HCT116 (cell line): ENCODE results near the gene FOXF1. TPM values are rescaled to one million over a fixed set of nuclear protein-coding genes. Genes with fewer than 3 reads are reported as not detected.

Experiments used
- ATAC-seq: fragments of 200-7000 bp; cut with Tn5 transposase; 2 replicates; pipeline ENCODE4 v1.9.1; 2020; ENCODE audit warnings: mild to moderate bottlenecking, moderate library complexity
- BruUV-seq: library from RNA; stranded (reverse); fragments of 400-500 nt; replicated peaks from 2 replicates; lab custom pipeline; 2021; lab: Mats Ljungman, UMichigan
- CTCF ChIA-PET: fragments of 300-600 bp; sonication (Branson Sonifier 250); formaldehyde crosslinking; loops from one replicate; lab custom pipeline; 2021; ENCODE audit warnings: antibody characterized with exemption; lab: Charles Lee
- POLR2A ChIA-PET: fragments of 300-600, 350-600 bp; sonication (Branson Sonifier 250); formaldehyde crosslinking; loops from one replicate; lab custom pipeline; 2021; ENCODE audit warnings: antibody characterized with exemption; lab: Charles Lee
- RAD21 ChIA-PET, 2 experiments: fragments of 300-600 bp; sonication (Branson Sonifier 250); formaldehyde crosslinking; loops; one replicate each; lab custom pipeline; 2023; ENCODE audit warnings: low total read pairs in 2 of 2; ENCODE audit not compliant: uncharacterized antibody in 2 of 2, unreplicated experiment in 2 of 2, low non-redundant PET in 1 of 2; lab: Charles Lee
- DNase-seq: peaks from one replicate; pipeline ENCODE4 v3.0.0-alpha.2; 2010; ENCODE audit warnings: low read depth, low spot score
- H2AFZ ChIP-seq: fragments of 200-600 bp; shearing (Covaris generic), sonication (generic); 2 replicates; pipeline ENCODE4 v1.6.1; 2017; ENCODE audit warnings: low read depth, mixed run types, mixed read lengths, antibody characterized with exemption, low read length; ENCODE audit not compliant: poor library complexity, severe bottlenecking
- H3K27ac ChIP-seq: 2 replicates; pipeline ENCODE4 v1.5.1; 2012; ENCODE audit warnings: low read depth, low read length
- H3K27me3 ChIP-seq: fragments of 200-600 bp; sonication (generic); 2 replicates; pipeline ENCODE4 v1.6.1; 2016; ENCODE audit warnings: mixed run types, low read length, mixed read lengths; ENCODE audit not compliant: insufficient read depth
- H3K36me3 ChIP-seq, 2 experiments: fragments of 200-500 bp in 1 of 2; fragments of 200-600 bp in 1 of 2; sonication (Bioruptor generic) in 1 of 2; sonication (generic) in 1 of 2; 2 replicates each; pipeline versions ENCODE4 v1.5.1 to v1.6.1; 2014 to 2016; ENCODE audit warnings: low read length in 2 of 2, inconsistent platforms in 1 of 2, mixed read lengths in 1 of 2, mixed run types in 1 of 2; ENCODE audit not compliant: insufficient read depth in 2 of 2, control insufficient read depth in 1 of 2
- H3K4me1 ChIP-seq, 2 experiments: fragments of 200-600 bp in 1 of 2; sonication (generic) in 1 of 2; 2 replicates each; pipeline versions ENCODE4 v1.5.1 to v1.6.1; 2012 to 2017; ENCODE audit warnings: low read length in 2 of 2, inconsistent platforms in 1 of 2, mild to moderate bottlenecking in 1 of 2, mixed read lengths in 1 of 2, mixed run types in 1 of 2, moderate library complexity in 1 of 2; ENCODE audit not compliant: insufficient read depth in 2 of 2, control insufficient read depth in 1 of 2
- H3K4me2 ChIP-seq: fragments of 200-600 bp; sonication (generic); 2 replicates; pipeline ENCODE4 v1.6.1; 2017; ENCODE audit warnings: mixed run types, low read length, mixed read lengths
- H3K4me3 ChIP-seq, 2 experiments: fragments of 200-600 bp in 1 of 2; sonication (generic) in 1 of 2; replicated peaks in 1 of 2; 2 replicates each; pipeline ENCODE4 v1.5.1; 2011 to 2016; ENCODE audit warnings: low read length in 2 of 2, control low read depth in 1 of 2, low read depth in 1 of 2, mild to moderate bottlenecking in 1 of 2, mixed read lengths in 1 of 2, mixed run types in 1 of 2
- H3K79me2 ChIP-seq: fragments of 200-600 bp; sonication (generic); 2 replicates; pipeline ENCODE4 v1.6.1; 2017; ENCODE audit warnings: mild to moderate bottlenecking, mixed run types, low read length, moderate library complexity, mixed read lengths; ENCODE audit not compliant: insufficient read depth
- H3K9ac ChIP-seq: fragments of 200-600 bp; sonication (generic); 2 replicates; pipeline ENCODE4 v1.6.1; 2016; ENCODE audit warnings: low read length, mixed read lengths
- H3K9me2 ChIP-seq: fragments of 200-600 bp; sonication (generic), shearing (Covaris generic); 2 replicates; pipeline ENCODE4 v1.6.1; 2017; ENCODE audit warnings: mixed run types, mild to moderate bottlenecking, moderate library complexity; ENCODE audit not compliant: insufficient read depth
- H3K9me3 ChIP-seq, 2 experiments: fragments of 200-500 bp in 1 of 2; fragments of 200-600 bp in 1 of 2; sonication (Bioruptor generic) in 1 of 2; sonication (generic) in 1 of 2; 2 replicates each; pipeline ENCODE4 v1.6.1; 2014 to 2017; ENCODE audit warnings: low read length in 2 of 2, mixed read lengths in 2 of 2, inconsistent platforms in 1 of 2, low read depth in 1 of 2, mild to moderate bottlenecking in 1 of 2, mixed run types in 1 of 2, moderate library complexity in 1 of 2; ENCODE audit not compliant: control insufficient read depth in 1 of 2, insufficient read depth in 1 of 2
- H4K20me1 ChIP-seq: fragments of 200-600 bp; sonication (generic), shearing (Covaris generic); 2 replicates; pipeline ENCODE4 v1.6.1; 2017; ENCODE audit warnings: mixed run types, mild to moderate bottlenecking, moderate library complexity; ENCODE audit not compliant: insufficient read depth
- CBX3 ChIP-seq: IDR thresholded peaks from 2 replicates; pipeline ENCODE4 v1.6.1; 2012; ENCODE audit warnings: low read depth
- EGR1 ChIP-seq: IDR thresholded peaks from 2 replicates; pipeline ENCODE4 v1.6.1; 2012; ENCODE audit warnings: low read depth
- ELF1 ChIP-seq: IDR thresholded peaks from 2 replicates; pipeline ENCODE4 v1.6.1; 2012; ENCODE audit warnings: low read depth, borderline replicate concordance
- EZH2 ChIP-seq: fragments of 200-600 bp; sonication (generic); IDR thresholded peaks from 2 replicates; pipeline ENCODE4 v1.6.1; 2017; ENCODE audit warnings: antibody characterized with exemption, mixed run types
- EZH2phosphoT487 ChIP-seq: fragments of 200-600 bp; IDR thresholded peaks from 2 replicates; pipeline ENCODE4 v1.6.1; 2018; ENCODE audit warnings: antibody characterized with exemption, borderline replicate concordance
- FOSL1 ChIP-seq: IDR thresholded peaks from 2 replicates; pipeline ENCODE4 v1.6.1; 2012; ENCODE audit warnings: low read depth
- MAX ChIP-seq: IDR thresholded peaks from 2 replicates; pipeline ENCODE4 v1.6.1; 2012
- POLR2A ChIP-seq: IDR thresholded peaks from 2 replicates; pipeline ENCODE4 v1.7.0; 2011; ENCODE audit warnings: borderline replicate concordance; ENCODE audit not compliant: insufficient read depth, insufficient read length; ENCODE audit errors: extremely low read depth
- POLR2AphosphoS5 ChIP-seq: IDR thresholded peaks from 2 replicates; pipeline ENCODE4 v1.6.1; 2011; ENCODE audit warnings: mild to moderate bottlenecking, low read depth, low read length, moderate library complexity
- RAD21 ChIP-seq: IDR thresholded peaks from 2 replicates; pipeline ENCODE4 v1.6.1; 2012; ENCODE audit warnings: low read depth, mild to moderate bottlenecking
- REST ChIP-seq: IDR thresholded peaks from 2 replicates; pipeline ENCODE4 v1.6.1; 2012; ENCODE audit warnings: low read depth
- SP1 ChIP-seq: IDR thresholded peaks from 2 replicates; pipeline ENCODE4 v1.6.1; 2012; ENCODE audit warnings: low read depth
- SRF ChIP-seq: IDR thresholded peaks from 2 replicates; pipeline ENCODE4 v1.6.1; 2012; ENCODE audit warnings: low read depth
- TCF7L2 ChIP-seq: IDR thresholded peaks from 2 replicates; pipeline ENCODE4 v1.7.0; 2011; ENCODE audit warnings: borderline replicate concordance, inconsistent platforms; ENCODE audit not compliant: insufficient read depth, insufficient read length; ENCODE audit errors: extremely low read depth
- YY1 ChIP-seq: IDR thresholded peaks from 2 replicates; pipeline ENCODE4 v1.6.1; 2011; ENCODE audit warnings: low read length, low read depth, moderate library complexity, mild to moderate bottlenecking; ENCODE audit not compliant: insufficient replicate concordance; ENCODE audit errors: extremely low read depth
- ZFX ChIP-seq: fragments of 450-650 bp; IDR thresholded peaks from 2 replicates; pipeline ENCODE4 v1.6.1; 2017
- intact Hi-C: fragments of 100-400 bp; cut with micrococcal nuclease; formaldehyde crosslinking; loops from 2 replicates; pipeline ENCODE4 v1.10.0; 2022
- total RNA-seq: library from RNA; stranded (reverse); gene quantifications from one replicate; pipeline ENCODE4 v1.2.1, GENCODE V29; 2021; ENCODE audit not compliant: unreplicated experiment
- TF ChIP-seq, protein P1 (sequence below), 3 experiments: fragments of 200-600 bp in 1 of 3; sonication (generic) in 1 of 3; IDR thresholded peaks in 2 of 3; conservative IDR thresholded peaks in 1 of 3; 2 replicates each; pipeline ENCODE4 v1.5.1; 2012 to 2017; ENCODE audit warnings: low read depth in 2 of 3, low read length in 2 of 3, antibody characterized with exemption in 1 of 3, borderline replicate concordance in 1 of 3, control low read depth in 1 of 3, mild to moderate bottlenecking in 1 of 3, mixed read lengths in 1 of 3, mixed run types in 1 of 3, moderate library complexity in 1 of 3; ENCODE audit not compliant: insufficient read depth in 1 of 3

FOXF1 gene
- total RNA-seq, 1 experiment from 2014 or later, result 2.4 TPM

- H3K4me1 ChIP-seq, result no peaks in the 10 kb centered on the region
- BruUV-seq, result no TSS peak
- no peak overlapping the region for H3K9ac ChIP-seq
- CTCF ChIA-PET, result no interaction called here
- H2AFZ ChIP-seq, result no peak overlapping the region
- ATAC-seq (no peak), DNase-seq (no peak)
- H3K4me3 ChIP-seq, result no peak overlapping the region
- POLR2A ChIA-PET, result no interaction called here
- RAD21 ChIA-PET, result no interaction called here
- H3K27ac ChIP-seq, result no peak overlapping the region
- TF ChIP-seq CBX3 (no peak), REST (no peak), SP1 (no peak), EZH2phosphoT487 (no peak), ELF1 (no peak), MAX (no peak), EZH2 (no peak), YY1 (no peak), TCF7L2 (no peak), ZFX (no peak), EGR1 (no peak), SRF (no peak), FOSL1 (no peak), POLR2AphosphoS5 (no peak), POLR2A (no peak), RAD21 (no peak)
- TF ChIP-seq, protein P1, sequence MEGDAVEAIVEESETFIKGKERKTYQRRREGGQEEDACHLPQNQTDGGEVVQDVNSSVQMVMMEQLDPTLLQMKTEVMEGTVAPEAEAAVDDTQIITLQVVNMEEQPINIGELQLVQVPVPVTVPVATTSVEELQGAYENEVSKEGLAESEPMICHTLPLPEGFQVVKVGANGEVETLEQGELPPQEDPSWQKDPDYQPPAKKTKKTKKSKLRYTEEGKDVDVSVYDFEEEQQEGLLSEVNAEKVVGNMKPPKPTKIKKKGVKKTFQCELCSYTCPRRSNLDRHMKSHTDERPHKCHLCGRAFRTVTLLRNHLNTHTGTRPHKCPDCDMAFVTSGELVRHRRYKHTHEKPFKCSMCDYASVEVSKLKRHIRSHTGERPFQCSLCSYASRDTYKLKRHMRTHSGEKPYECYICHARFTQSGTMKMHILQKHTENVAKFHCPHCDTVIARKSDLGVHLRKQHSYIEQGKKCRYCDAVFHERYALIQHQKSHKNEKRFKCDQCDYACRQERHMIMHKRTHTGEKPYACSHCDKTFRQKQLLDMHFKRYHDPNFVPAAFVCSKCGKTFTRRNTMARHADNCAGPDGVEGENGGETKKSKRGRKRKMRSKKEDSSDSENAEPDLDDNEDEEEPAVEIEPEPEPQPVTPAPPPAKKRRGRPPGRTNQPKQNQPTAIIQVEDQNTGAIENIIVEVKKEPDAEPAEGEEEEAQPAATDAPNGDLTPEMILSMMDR (IDR thresholded peaks at IDR 0.05 in 2 of 3, conservative IDR thresholded peaks at IDR 0.05 in 1 of 3; ENCODE audit: borderline replicate concordance in 1 of 3, insufficient read depth in 1 of 3, low read depth in 2 of 3, low read length in 2 of 3), result no peak
- H4K20me1 ChIP-seq, result no peaks in the 10 kb centered on the region
- no peaks in the 10 kb centered on the region; the same call in 1 of the 2 replicates for H3K27me3 ChIP-seq
- intact Hi-C loops, result no loop called here
- H3K36me3 ChIP-seq, result no peaks in the 10 kb centered on the region
- no peaks in the 10 kb centered on the region for H3K9me3 ChIP-seq
- no peaks in the 10 kb centered on the region for H3K9me2 ChIP-seq
- H3K4me2 ChIP-seq, result no peak overlapping the region
- no peaks in the 10 kb centered on the region for H3K79me2 ChIP-seq
Measured at GRCh38 chr16:86466696-86467406, 43.5 kb upstream of the FOXF1 start.
